Hematopoietic multipotent progenitor cell treated with erythropoietin and hydrocortisone succinate and interleukin-3 and kit ligand, for 15 days (in vitro differentiated cells): ENCODE measurements around the gene HBE1.
A peak's percentile ranks its signal among the peaks of the same experiment; 100 is the strongest.

Experiments
- DNase-seq: peaks from one replicate; pipeline ENCODE4 v3.0.0-alpha.2; 2015; ENCODE audit warnings: low spot score

HBE1 gene

GRCh38 chr11:5285703-5286340, 16.1 kb upstream of the HBE1 start:
- DNase-seq = peak; percentile 64

DNA sequence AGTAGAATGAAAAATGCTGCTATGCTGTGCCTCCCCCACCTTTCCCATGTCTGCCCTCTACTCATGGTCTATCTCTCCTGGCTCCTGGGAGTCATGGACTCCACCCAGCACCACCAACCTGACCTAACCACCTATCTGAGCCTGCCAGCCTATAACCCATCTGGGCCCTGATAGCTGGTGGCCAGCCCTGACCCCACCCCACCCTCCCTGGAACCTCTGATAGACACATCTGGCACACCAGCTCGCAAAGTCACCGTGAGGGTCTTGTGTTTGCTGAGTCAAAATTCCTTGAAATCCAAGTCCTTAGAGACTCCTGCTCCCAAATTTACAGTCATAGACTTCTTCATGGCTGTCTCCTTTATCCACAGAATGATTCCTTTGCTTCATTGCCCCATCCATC, 14.9 kb upstream of the HBE1 start:
- DNase-seq = peak; percentile 98

DNA sequence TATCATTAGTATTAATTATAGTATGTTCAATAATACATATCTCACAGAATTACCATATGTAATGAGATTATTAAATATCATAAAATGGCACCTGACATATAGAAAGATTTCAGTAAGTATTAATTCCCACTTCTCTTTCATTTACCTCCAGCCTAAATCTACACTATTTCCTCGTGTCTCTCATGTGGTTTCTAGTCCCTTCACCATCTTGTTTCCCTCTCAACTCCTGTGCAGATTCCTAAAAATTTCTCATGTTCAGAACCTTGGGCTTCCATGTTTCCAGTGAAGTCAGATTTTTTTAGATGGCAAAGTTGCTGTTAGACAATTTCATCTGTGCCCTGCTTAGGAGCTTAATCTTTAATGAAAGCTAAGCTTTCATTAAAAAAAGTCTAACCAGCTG, 14.1 kb upstream of the HBE1 start:
- peak; percentile 68 for DNase-seq

DNA sequence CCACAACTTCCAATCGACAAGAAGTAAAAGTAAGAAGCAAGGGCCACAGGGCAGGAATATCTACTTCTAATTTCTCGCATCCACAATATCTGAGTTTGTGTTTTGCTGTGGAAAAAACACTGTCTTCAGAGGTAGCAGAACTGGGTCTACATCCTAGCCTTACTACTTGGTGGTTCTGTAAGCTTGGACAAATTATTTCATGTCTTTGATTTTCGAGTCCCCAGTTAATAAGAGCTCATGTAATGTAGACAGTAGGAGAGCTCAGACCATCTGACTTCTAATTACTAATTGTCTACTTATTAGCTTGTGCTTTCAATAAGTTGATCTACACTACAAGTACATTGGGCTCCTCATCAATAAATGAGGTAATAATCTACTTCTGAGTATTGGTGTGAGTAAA, 13.3 kb upstream of the HBE1 start:
- peak; percentile 65 for DNase-seq

DNA sequence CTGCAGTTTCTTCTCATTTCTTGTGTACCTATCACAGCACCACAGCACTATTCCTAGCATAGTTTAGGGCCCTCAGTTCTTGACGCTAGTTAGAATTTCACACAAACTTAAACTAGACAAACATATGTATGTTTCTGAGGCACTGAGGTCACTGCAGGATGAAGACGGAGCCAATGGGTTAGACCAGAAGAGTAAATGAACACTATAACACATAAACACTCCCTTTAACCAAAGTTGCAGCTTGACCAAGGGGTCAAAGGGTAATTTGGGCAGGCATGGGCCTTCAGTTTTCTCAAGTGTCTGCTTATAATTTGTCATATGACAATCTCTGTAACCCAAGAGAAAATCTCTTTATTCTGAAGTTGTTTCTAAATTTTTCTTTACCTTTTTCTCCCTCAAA, 12.9 kb upstream of the HBE1 start:
- peak; percentile 53 for DNase-seq

GRCh38 chr11:5281596-5281995, 11.9 kb upstream of the HBE1 start:
- peak; percentile 72 for DNase-seq

GRCh38 chr11:5280582-5281102, 10.9 kb upstream of the HBE1 start:
- DNase-seq = peak; percentile 100

DNA sequence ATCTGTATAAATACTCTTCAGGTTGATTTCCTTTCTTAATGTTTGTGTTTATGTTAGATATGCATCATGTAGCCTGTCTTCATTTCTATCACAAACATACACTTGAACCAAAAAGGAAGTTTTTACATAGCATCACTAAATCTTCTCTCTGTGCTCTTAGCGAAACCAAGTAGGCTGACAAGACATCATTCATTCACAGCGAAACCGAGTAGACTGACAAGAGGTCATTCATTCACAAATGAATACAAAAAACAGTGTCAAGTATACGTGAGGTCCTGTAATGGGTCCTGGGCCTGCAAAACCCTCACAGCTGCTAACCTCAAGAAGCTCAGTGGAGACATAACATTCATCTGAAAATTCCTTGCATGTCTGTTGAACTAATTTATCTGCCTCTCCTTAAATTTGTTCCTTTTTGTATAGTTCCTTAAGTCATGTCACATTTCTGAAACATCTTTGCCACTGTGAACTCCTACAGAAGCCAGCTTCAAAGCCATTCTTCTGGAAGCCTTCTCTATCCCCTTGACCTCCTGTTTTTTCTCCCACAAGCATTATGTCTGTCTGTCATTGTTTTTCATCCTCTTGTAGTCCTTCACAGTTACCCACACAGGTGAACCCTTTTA, 9.8 kb upstream of the HBE1 start:
- DNase-seq = peak; percentile 63

GRCh38 chr11:5277807-5278382, 8.2 kb upstream of the HBE1 start:
- DNase-seq = peak; percentile 61

GRCh38 chr11:5276697-5277096, 7.0 kb upstream of the HBE1 start:
- peak; percentile 66 for DNase-seq

GRCh38 chr11:5275369-5276110, 5.8 kb upstream of the HBE1 start:
- peak; percentile 97 for DNase-seq

DNA sequence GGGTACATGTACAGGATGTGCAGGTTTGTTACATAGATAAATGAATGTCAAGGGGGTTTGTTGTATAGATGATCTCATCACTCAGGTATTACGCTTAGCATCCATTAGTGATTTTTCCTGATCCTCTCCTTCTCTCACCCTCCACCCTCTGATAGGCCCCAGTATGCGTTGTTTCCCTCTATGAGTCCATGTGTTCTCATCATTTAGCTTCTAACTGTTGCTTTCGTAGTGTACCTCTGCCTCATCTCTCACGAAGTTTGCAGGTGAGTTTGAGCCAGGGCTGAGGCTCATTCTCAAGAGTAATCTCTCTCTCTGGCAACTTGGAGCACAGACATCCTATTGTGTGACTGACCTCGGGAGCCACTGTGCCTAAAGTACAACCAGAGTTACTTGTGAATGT, 4.7 kb upstream of the HBE1 start:
- peak; percentile 56 for DNase-seq

- DNase-seq = no peak
Measured at GRCh38 chr11:5272395-5273017, 2.8 kb upstream of the HBE1 start.

GRCh38 chr11:5267033-5267563, 2.6 kb downstream of the HBE1 start:
- DNase-seq = no peak

DNA sequence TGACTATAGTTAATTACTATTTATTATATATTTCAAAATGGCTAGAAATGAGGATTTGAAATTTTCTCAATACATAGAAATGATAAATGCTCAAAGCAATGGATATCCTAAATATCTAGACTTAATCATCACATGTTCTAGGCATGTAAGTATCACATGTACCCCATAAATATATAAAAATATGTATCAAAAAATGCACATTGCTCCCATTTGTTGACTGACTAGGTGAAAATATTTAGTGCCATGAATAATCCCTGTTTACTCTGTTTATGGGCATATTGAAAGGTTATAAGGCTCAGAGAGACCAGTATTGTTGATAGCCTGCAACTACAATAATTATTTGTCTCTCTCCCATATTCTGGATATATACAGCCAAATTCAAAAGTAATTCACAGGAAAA, 3.1 kb downstream of the HBE1 start:
- no peak for DNase-seq

DNA sequence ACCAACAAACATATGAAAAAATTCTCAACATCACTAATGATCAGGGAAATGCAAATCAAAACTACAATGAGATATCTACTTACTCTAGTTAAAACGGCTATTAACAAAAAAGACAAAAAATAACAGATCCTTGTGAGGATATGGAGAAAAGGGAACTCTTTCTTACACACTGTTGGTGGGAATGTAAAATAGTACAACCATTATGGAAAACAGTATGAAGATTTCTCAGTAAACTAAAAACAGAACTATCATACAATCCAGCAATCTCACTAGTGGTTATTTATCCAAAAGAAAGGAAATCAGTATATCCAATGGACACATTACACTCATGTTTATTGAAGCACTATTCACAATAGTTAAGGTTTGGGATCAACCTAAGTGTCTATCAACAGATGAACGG, 3.9 kb downstream of the HBE1 start:
- no peak for DNase-seq

DNA sequence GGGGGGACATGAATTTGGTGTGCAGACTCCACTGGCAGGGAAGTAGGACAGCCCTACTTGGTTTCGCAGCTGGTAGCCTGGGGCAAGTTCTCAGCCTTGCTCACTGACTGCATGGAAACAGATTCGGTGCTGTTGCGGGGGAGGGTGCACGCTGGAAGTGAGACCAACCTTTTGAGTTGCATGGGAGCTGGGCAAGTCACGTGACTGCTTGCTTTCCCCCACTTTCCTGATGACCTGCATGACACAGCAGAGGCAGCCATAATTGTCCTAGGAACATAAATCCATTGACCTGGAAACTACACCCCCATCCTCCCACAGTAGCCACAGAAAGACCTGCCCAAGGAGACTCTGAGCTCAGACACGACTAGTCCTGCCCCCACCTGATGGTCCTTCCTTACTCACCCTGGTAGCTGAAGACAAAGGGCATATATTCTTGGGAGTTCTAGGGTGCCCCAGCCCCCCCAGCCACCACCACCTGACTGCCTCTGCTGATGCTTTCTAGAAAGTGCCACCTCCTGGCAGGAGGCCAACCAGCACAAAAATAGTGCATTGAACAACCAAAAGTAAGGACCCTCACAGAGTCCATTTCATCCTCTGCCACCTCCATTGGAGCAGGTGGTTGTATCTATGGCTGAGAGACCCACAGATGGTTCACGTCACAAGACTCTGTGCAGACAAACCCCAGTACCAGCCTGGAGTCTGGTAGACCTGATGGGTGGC, 11.0 kb downstream of the HBE1 start:
- DNase-seq = no peak

GRCh38 chr11:5257296-5257695, 12.4 kb downstream of the HBE1 start:
- no peak for DNase-seq

DNA sequence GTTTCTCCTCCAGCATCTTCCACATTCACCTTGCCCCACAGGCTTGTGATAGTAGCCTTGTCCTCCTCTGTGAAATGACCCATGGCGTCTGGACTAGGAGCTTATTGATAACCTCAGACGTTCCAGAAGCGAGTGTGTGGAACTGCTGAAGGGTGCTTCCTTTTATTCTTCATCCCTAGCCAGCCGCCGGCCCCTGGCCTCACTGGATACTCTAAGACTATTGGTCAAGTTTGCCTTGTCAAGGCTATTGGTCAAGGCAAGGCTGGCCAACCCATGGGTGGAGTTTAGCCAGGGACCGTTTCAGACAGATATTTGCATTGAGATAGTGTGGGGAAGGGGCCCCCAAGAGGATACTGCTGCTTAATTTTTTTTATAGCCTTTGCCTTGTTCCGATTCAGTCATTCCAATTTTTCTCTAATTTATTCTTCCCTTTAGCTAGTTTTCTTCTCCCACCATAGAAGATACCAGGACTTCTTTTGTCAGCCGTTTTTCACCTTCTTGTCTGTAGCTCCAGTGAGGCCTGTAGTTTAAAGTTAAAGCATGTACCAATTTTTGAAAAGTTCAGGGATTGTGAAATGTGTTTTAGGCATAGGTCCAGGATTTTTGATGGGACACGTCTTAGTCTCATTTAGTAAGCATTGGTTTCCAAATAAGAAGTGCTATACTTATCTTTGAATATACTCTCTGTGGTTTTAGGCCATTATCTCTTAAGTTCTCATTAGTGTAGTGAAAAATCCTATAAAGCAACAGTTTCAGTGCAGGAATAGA, 14.9 kb downstream of the HBE1 start, which contains the start of gene HBG2:
Gene HBG2, minus strand, starts transcription at position 136 of the 768 bp plus-strand sequence. Its CDS starts 53 bp downstream, at position 83.
- peak; percentile 34 for DNase-seq

DNA sequence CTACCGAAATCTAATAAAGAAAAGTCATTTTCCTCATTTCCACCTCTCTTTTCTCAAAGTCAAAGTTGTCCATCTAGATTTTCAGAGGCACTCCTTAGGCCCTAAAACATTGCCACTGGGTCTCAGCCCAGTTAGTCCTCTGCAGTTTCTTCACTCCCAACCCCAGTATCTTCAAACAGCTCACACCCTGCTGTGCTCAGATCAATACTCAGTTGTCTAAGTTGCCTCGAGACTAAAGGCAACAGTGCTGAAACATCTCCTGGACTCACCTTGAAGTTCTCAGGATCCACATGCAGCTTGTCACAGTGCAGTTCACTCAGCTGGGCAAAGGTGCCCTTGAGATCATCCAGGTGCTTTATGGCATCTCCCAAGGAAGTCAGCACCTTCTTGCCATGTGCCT, 15.7 kb downstream of the HBE1 start:
- peak; percentile 62 for DNase-seq
